Measurements from ENCODE around the gene AMH.

- TF ChIP-seq JUND (CRISPR knock-in tag; IDR thresholded peaks at IDR 0.05) (no peak), RARG (CRISPR knock-in tag; IDR thresholded peaks at IDR 0.05; ENCODE audit: low read depth) (no peak), CTCF (CRISPR knock-in tag; IDR thresholded peaks at IDR 0.05) (no peak), TCF7 (IDR thresholded peaks at IDR 0.05; ENCODE audit: low read depth) (no peak), KLF13 (CRISPR knock-in tag; IDR thresholded peaks at IDR 0.05) (no peak), ZNF580 (CRISPR knock-in tag; IDR thresholded peaks at IDR 0.05; ENCODE audit: borderline replicate concordance, low read depth) (no peak), CCDC6 (CRISPR knock-in tag; IDR thresholded peaks at IDR 0.05) (no peak; the same call in 1 of the 2 replicates), CEBPB (IDR thresholded peaks at IDR 0.05; ENCODE audit: borderline replicate concordance, low read depth, low read length) (no peak), SRF (IDR thresholded peaks at IDR 0.05; ENCODE audit: low read depth, low read length) (no peak), RAD21 (CRISPR knock-in tag; IDR thresholded peaks at IDR 0.05) (no peak), SP1 (IDR thresholded peaks at IDR 0.05) (no peak), SP1 (CRISPR knock-in tag; IDR thresholded peaks at IDR 0.05) (no peak)
Measured at GRCh38 chr19:2237051-2237868, 11.9 kb upstream of the AMH start.

Data from HepG2 (cell line).